DOHH2 (cell line): Measurements from ENCODE around the gene CDH18.

Source experiments
- EZH2phosphoT487 ChIP-seq: fragments of 200-600 bp; sonication (generic); IDR thresholded peaks from 2 replicates; pipeline ENCODE4 v1.6.1; 2017; ENCODE audit warnings: borderline replicate concordance, mild to moderate bottlenecking, antibody characterized with exemption, low read length, moderate library complexity, mixed read lengths
- TF ChIP-seq, protein P1 (sequence below): fragments of 200-600 bp; sonication (generic); IDR thresholded peaks from one replicate; pipeline ENCODE4 v1.5.1; 2014; ENCODE audit warnings: antibody characterized with exemption, mild to moderate bottlenecking, low read depth, low read length; ENCODE audit not compliant: poor library complexity, severe bottlenecking

DNA sequence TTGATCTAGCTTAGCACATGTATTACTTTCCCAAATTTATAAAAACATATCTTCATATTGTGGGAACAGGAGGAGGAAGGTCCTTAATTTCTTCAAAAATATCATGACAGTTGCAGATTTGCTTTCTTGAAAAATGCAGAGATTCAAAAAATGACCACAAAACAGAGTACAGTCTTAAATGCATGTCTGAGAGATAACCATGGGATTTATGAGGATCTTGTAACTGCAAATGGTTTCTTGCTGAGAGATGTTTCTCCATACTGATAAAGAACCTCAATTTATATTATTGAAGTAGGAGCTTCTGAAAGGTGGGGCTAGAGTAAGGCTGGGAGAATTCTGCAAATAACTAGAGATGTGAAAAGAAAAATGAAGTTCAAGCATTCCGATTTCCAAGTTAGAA lies 83.2 kb downstream of the CDH18 start:
- no peak for TF ChIP-seq EZH2phosphoT487
- TF ChIP-seq, protein P1, sequence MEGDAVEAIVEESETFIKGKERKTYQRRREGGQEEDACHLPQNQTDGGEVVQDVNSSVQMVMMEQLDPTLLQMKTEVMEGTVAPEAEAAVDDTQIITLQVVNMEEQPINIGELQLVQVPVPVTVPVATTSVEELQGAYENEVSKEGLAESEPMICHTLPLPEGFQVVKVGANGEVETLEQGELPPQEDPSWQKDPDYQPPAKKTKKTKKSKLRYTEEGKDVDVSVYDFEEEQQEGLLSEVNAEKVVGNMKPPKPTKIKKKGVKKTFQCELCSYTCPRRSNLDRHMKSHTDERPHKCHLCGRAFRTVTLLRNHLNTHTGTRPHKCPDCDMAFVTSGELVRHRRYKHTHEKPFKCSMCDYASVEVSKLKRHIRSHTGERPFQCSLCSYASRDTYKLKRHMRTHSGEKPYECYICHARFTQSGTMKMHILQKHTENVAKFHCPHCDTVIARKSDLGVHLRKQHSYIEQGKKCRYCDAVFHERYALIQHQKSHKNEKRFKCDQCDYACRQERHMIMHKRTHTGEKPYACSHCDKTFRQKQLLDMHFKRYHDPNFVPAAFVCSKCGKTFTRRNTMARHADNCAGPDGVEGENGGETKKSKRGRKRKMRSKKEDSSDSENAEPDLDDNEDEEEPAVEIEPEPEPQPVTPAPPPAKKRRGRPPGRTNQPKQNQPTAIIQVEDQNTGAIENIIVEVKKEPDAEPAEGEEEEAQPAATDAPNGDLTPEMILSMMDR, result no peak
